HepG2 (cell line): ENCODE measurements around the gene RBBP9. TPM values are rescaled to one million over a fixed set of nuclear protein-coding genes. Genes with fewer than 3 reads are reported as not detected.

Source experiments
- CC2D1A ChIP-seq: sonication (generic); formaldehyde crosslinking; IDR thresholded peaks from 2 replicates; pipeline ENCODE4 v1.8.1; 2023; ENCODE audit warnings: mild to moderate bottlenecking, missing genetic modification reagents
- CCAR2 ChIP-seq: fragments of 200-400 bp; formaldehyde crosslinking; optimal IDR thresholded peaks from 2 replicates; pipeline ENCODE3; 2018; ENCODE audit warnings: low read depth, mild to moderate bottlenecking, low read length, moderate library complexity
- MZF1 ChIP-seq: sonication (generic); formaldehyde crosslinking; IDR thresholded peaks from 2 replicates; pipeline ENCODE4 v1.8.1; 2023; ENCODE audit warnings: mild to moderate bottlenecking, missing genetic modification reagents, borderline replicate concordance
- ZNF224 ChIP-seq: sonication (generic); formaldehyde crosslinking; IDR thresholded peaks from 2 replicates; pipeline ENCODE4 v1.5.0; 2020; ENCODE audit warnings: mild to moderate bottlenecking, missing genetic modification reagents
- polyA plus RNA-seq, 8 experiments: library from polyadenylated mRNA; depleted of rRNA in 3 of 8; stranded (reverse) in 7 of 8; unstranded in 1 of 8; fragments of >200 nt; fragmentation: Illumina TruSeq in 4 of 8; extraction: Trizol in 4 of 8; gene quantifications; 2 replicates each; pipeline versions ENCODE4 v1.2.1 to v1.2.3, GENCODE V29; 2011 to 2016; ENCODE audit warnings: low read depth in 4 of 8, missing spikeins in 1 of 8, mixed read lengths in 1 of 8; ENCODE audit not compliant: insufficient read depth in 1 of 8
- total RNA-seq, 5 experiments: library from RNA; depleted of rRNA; stranded (reverse); fragments of >200 nt; fragmentation: Illumina TruSeq; extraction: Trizol; gene quantifications; 2 replicates each; pipeline ENCODE4 v1.2.3, GENCODE V29; 2016; ENCODE audit warnings: low read depth in 1 of 5
- TF ChIP-seq, protein P1 (sequence below): sonication (generic); formaldehyde crosslinking; IDR thresholded peaks from 2 replicates; pipeline ENCODE4 v1.4.0; 2020; ENCODE audit warnings: mild to moderate bottlenecking, missing genetic modification reagents
- TF ChIP-seq, protein P2 (sequence below): sonication (generic); formaldehyde crosslinking; IDR thresholded peaks from 2 replicates; pipeline ENCODE4 v1.4.0; 2020; ENCODE audit warnings: missing genetic modification reagents
- TF ChIP-seq, protein P3 (sequence below), 2 experiments: fragments of 450-650 bp in 1 of 2; sonication (generic) in 1 of 2; formaldehyde crosslinking in 1 of 2; IDR thresholded peaks; 2 replicates each; pipeline versions ENCODE4 v1.6.1 to v1.8.0; 2016 to 2022; ENCODE audit warnings: antibody characterized with exemption in 1 of 2, mild to moderate bottlenecking in 1 of 2, missing genetic modification reagents in 1 of 2

The RBBP9 gene
- total and polyA plus RNA-seq, 2 of the 13 experiments (the other 11 are each of a cell fraction or from before 2014, with no cell fraction given) = 28.0 to 56.3 TPM

DNA sequence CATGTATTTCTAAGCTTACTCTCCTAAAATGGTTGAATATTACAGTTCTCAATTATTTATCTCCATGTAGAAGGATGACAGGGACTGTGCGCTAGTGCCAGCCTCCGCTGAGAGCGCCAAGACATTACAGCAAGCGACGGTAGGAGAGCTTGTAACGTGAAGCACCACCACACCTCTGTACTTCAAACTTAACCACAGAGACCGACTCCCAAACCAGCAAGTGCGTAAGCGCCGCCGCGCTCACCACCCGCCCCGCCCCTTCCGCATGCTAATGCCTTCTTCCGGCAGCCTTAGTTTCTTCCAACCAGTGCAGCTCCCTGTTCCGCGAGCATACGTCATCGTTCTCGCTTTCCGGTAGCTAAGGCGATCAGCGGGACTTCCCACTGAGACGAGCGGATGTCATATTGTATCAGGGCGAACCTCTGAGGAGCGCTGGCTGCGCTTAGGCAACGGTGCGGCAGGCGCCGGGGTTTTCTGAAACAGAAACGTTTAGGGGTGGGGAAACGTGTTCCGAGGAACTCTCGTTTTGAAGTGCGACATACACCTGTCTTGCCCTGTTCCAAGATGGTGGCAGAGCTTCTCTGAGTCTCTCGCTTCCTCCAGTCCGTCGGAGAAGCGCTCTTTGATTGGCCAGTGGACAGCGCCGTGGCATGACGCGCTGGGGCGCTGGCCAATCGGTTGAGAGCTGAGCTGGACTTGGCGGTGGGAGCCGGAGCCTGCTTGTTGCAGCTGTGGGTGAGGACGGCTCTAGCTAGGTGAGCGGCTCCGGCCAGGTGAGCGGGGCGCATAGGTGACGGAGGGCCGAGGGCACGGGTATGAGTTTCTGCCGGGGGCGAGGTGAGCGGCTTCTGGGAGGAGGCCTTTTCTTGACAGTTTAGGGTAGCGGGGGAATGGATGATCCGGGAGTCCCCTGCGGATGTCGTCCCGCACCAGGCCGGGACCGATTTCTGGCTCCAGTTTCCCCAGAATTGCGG lies 10.5 kb upstream of the RBBP9 start, which contains the start of gene SEC23B (continued):
- TF ChIP-seq, protein P1, sequence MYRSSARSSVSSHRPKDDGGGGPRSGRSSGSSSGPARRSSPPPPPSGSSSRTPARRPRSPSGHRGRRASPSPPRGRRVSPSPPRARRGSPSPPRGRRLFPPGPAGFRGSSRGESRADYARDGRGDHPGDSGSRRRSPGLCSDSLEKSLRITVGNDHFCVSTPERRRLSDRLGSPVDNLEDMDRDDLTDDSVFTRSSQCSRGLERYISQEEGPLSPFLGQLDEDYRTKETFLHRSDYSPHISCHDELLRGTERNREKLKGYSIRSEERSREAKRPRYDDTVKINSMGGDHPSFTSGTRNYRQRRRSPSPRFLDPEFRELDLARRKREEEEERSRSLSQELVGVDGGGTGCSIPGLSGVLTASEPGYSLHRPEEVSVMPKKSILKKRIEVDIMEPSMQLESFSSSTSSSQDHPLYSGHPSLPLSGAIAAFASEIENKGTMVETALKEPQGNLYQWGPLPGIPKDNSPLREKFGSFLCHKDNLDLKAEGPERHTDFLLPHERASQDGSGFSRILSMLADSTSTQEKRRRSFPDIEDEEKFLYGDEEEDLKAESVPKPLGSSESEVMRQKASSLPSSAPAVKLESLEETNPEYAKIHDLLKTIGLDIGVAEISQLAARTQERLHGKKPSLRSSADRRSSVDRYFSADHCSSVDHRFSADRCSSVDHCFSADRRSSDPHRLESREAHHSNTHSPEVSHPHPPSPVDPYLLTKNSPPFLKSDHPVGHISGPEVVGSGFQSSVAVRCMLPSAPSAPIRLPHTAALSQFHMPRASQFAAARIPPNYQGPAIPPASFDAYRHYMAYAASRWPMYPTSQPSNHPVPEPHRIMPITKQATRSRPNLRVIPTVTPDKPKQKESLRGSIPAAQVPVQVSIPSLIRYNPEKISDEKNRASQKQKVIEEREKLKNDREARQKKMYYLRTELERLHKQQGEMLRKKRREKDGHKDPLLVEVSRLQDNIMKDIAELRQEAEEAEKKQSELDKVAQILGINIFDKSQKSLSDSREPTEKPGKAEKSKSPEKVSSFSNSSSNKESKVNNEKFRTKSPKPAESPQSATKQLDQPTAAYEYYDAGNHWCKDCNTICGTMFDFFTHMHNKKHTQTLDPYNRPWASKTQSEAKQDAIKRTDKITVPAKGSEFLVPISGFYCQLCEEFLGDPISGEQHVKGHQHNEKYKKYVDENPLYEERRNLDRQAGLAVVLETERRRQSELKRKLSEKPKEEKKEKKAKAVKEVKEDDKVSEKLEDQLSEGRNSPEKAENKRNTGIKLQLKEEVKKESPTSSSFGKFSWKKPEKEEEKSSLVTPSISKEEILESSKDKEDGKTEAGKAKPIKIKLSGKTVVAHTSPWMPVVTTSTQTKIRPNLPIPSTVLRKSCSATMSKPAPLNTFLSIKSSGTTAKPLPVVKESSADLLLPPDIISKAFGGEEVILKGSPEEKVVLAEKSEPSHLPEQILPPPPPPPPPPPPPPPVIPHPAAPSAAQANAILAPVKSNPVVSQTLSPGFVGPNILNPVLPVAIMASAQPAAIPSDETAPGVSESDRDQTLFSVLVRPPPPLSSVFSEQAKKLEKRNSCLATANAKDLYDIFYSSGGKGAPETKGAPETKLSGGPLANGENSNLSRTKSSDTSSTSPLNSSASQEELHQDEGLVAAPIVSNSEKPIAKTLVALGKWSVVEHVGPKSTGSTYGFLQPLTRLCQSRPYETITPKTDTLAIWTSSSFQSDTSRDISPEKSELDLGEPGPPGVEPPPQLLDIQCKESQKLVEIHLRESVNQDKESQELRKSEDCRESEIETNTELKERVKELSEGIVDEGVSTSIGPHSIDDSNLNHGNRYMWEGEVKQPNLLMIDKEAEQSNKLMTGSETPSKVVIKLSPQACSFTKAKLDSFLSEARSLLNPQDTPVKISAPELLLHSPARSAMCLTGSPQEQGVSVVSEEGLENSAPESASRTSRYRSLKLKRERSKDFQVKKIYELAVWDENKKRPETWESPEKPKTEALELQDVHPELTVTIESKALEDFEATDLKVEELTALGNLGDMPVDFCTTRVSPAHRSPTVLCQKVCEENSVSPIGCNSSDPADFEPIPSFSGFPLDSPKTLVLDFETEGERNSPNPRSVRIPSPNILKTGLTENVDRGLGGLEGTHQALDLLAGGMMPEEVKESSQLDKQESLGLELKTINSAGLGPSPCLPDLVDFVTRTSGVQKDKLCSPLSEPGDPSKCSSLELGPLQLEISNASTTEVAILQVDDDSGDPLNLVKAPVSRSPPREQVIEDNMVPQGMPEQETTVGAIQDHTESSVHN (CRISPR knock-in tag) = peak; percentile 86
- TF ChIP-seq CCAR2 = no peak
- TF ChIP-seq, protein P2, sequence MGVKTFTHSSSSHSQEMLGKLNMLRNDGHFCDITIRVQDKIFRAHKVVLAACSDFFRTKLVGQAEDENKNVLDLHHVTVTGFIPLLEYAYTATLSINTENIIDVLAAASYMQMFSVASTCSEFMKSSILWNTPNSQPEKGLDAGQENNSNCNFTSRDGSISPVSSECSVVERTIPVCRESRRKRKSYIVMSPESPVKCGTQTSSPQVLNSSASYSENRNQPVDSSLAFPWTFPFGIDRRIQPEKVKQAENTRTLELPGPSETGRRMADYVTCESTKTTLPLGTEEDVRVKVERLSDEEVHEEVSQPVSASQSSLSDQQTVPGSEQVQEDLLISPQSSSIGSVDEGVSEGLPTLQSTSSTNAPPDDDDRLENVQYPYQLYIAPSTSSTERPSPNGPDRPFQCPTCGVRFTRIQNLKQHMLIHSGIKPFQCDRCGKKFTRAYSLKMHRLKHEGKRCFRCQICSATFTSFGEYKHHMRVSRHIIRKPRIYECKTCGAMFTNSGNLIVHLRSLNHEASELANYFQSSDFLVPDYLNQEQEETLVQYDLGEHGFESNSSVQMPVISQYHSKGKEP (CRISPR knock-in tag) = no peak; the same call in 1 of the 2 replicates
- TF ChIP-seq, protein P3, sequence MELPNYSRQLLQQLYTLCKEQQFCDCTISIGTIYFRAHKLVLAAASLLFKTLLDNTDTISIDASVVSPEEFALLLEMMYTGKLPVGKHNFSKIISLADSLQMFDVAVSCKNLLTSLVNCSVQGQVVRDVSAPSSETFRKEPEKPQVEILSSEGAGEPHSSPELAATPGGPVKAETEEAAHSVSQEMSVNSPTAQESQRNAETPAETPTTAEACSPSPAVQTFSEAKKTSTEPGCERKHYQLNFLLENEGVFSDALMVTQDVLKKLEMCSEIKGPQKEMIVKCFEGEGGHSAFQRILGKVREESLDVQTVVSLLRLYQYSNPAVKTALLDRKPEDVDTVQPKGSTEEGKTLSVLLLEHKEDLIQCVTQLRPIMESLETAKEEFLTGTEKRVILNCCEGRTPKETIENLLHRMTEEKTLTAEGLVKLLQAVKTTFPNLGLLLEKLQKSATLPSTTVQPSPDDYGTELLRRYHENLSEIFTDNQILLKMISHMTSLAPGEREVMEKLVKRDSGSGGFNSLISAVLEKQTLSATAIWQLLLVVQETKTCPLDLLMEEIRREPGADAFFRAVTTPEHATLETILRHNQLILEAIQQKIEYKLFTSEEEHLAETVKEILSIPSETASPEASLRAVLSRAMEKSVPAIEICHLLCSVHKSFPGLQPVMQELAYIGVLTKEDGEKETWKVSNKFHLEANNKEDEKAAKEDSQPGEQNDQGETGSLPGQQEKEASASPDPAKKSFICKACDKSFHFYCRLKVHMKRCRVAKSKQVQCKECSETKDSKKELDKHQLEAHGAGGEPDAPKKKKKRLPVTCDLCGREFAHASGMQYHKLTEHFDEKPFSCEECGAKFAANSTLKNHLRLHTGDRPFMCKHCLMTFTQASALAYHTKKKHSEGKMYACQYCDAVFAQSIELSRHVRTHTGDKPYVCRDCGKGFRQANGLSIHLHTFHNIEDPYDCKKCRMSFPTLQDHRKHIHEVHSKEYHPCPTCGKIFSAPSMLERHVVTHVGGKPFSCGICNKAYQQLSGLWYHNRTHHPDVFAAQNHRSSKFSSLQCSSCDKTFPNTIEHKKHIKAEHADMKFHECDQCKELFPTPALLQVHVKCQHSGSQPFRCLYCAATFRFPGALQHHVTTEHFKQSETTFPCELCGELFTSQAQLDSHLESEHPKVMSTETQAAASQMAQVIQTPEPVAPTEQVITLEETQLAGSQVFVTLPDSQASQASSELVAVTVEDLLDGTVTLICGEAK (IDR thresholded peaks at IDR 0.05) = no peak
- TF ChIP-seq, protein P3 (CRISPR knock-in tag; IDR thresholded peaks at IDR 0.05) = peak; percentile 89
- peak; percentile 83; the same call in 1 of the 2 replicates for TF ChIP-seq MZF1 (CRISPR knock-in tag)
- peak; percentile 81; the same call in 1 of the 2 replicates for TF ChIP-seq ZNF224 (CRISPR knock-in tag)
- no peak; the same call in 1 of the 2 replicates for TF ChIP-seq CC2D1A (CRISPR knock-in tag)
